Kidney epithelial cell (primary cell): ENCODE data around the gene H2BK1. TPM values are rescaled to one million over a fixed set of nuclear protein-coding genes. Genes with fewer than 3 reads are reported as not detected.

Experiments
- DNase-seq: peaks from one replicate; pipeline ENCODE4 v3.0.0-alpha.2; 2010; ENCODE audit warnings: low read depth
- H3K27me3 ChIP-seq: 2 replicates; pipeline ENCODE4 v1.6.0; 2011; ENCODE audit warnings: low read length; ENCODE audit not compliant: control insufficient read depth, insufficient read depth
- H3K36me3 ChIP-seq: 2 replicates; pipeline ENCODE4 v1.5.1; 2011; ENCODE audit warnings: low read length; ENCODE audit not compliant: control insufficient read depth, insufficient read depth
- H3K4me3 ChIP-seq: 2 replicates; pipeline ENCODE4 v1.5.1; 2011; ENCODE audit warnings: low read depth, mild to moderate bottlenecking, control low read depth, low read length
- total RNA-seq: library from RNA; depleted of rRNA; stranded (reverse); fragments of >200 nt; gene quantifications from 2 replicates; pipeline ENCODE4 v1.2.3, GENCODE V29; 2015
- TF ChIP-seq, protein P1 (sequence below): IDR thresholded peaks from 2 replicates; pipeline ENCODE4 v1.5.1; 2011; ENCODE audit warnings: mild to moderate bottlenecking, moderate library complexity, low read length, control low read depth, inconsistent platforms; ENCODE audit not compliant: insufficient read depth, poor library complexity, severe bottlenecking

Gene H2BK1
- total RNA-seq, 1 donor from 2014 or later, result not detected

DNA sequence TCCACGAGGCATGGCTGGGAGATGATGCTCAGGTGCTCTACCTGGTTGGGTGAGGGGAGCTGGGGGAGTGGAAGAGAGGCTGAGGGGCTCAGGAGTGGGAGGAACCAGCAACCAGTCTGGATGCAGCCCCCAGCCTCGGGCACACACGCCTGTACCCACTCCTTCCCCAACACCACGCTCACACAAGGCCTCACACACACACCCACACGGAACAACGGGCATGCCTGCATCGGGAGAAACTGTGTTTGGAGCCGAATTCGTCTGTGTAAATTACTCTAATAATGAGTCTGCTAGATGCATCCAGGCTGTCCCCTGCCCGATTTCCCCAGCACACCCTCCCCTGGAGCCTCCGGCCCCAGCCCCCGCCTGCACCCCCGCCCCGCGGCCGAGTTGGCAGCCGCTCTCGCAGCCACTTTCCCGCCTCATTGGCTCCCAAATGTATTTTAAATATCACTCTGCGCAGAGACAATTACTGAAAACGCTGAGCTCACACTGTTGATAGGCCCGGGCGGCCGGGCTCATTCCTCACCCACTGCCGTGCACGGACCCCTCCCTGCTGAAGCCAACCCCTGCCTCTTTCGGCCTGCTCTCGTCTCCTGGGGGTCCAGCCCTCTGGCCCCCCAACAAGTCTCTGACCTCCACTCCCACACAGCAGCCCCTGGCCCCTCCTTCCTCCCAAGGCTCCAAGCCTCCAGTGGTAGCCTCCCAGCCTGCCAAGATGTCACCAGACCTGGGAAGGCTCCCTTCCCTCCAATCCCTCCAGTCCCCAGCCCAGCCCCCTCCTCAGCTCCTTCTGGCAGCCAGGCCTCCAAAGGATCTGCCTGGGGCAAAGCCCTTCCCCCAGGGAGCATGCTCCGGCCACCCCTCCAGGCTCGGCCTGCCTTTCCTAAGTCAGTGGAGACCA is 11.1 kb downstream of the H2BK1 start:
- no peak overlapping the region for H3K4me3 ChIP-seq
- DNase-seq, result no peak
- TF ChIP-seq, protein P1, sequence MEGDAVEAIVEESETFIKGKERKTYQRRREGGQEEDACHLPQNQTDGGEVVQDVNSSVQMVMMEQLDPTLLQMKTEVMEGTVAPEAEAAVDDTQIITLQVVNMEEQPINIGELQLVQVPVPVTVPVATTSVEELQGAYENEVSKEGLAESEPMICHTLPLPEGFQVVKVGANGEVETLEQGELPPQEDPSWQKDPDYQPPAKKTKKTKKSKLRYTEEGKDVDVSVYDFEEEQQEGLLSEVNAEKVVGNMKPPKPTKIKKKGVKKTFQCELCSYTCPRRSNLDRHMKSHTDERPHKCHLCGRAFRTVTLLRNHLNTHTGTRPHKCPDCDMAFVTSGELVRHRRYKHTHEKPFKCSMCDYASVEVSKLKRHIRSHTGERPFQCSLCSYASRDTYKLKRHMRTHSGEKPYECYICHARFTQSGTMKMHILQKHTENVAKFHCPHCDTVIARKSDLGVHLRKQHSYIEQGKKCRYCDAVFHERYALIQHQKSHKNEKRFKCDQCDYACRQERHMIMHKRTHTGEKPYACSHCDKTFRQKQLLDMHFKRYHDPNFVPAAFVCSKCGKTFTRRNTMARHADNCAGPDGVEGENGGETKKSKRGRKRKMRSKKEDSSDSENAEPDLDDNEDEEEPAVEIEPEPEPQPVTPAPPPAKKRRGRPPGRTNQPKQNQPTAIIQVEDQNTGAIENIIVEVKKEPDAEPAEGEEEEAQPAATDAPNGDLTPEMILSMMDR, result no peak
- no peaks in the 10 kb centered on the region for H3K36me3 ChIP-seq
- peaks cover 51% of the 10 kb centered on the region for H3K27me3 ChIP-seq

GRCh38 chr7:151197932-151198331 is 12.4 kb downstream of the H2BK1 start:
- TF ChIP-seq, protein P1, result no peak
- H3K36me3 ChIP-seq, result no peaks in the 10 kb centered on the region
- peaks cover 52% of the 10 kb centered on the region for H3K27me3 ChIP-seq
- DNase-seq, result no peak
- H3K4me3 ChIP-seq, result no peak overlapping the region

- TF ChIP-seq, protein P1, result no peak
- H3K27me3 ChIP-seq, result peaks cover 47% of the 10 kb centered on the region
- H3K4me3 ChIP-seq, result no peak overlapping the region
- no peak for DNase-seq
- no peaks in the 10 kb centered on the region for H3K36me3 ChIP-seq
Measured at GRCh38 chr7:151195616-151196450, 14.5 kb downstream of the H2BK1 start.

GRCh38 chr7:151194188-151194587 is 16.1 kb downstream of the H2BK1 start:
- Histone ChIP-seq H3K4me3 (no peak overlapping the region), H3K27me3 (peaks cover 36% of the 10 kb centered on the region), H3K36me3 (no peaks in the 10 kb centered on the region)
- no peak for DNase-seq
- TF ChIP-seq, protein P1, result no peak

DNA sequence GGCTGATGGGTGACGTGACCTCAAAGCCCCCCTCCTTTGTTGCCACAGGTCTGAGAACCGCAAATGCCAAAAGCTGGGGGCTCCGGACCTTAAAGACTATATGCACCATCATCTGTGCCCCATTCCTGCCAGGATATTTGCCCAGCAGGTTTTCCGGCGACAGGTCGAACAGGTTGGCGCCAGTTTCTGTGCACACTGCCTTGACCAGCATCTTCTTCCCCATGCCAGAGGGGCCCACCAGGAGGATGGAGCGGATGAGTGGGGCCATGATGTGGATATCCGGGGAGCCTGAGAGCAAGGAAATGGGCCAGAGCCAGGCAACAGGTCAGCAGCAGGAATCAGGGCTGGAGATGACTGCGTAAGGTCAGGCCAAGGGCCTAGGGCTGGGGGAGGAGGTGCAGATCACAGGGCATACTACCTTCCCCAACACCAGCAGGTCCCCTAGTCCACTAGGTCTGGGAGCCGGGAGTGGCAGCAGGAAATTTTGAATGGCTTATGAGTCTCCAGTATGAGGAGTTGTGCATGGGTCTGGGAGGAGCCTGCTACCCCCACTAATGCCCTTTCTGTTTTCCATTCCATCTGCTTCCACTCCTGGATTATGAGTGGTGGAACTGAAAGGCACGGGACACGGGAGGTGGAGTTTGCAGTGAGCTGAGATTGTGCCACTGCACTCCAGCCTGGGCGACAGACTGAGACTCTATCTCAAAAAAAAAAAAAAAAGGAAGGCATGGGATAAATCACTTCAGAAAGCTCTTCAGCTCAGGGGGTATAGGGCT is 16.9 kb downstream of the H2BK1 start:
- TF ChIP-seq, protein P1, result no peak
- Histone ChIP-seq H3K36me3 (no peaks in the 10 kb centered on the region), H3K4me3 (no peak overlapping the region), H3K27me3 (peaks cover 29% of the 10 kb centered on the region)
- DNase-seq, result no peak
